Panc1 (cell line): ENCODE measurements around the gene ADAMTS13. TPM values are rescaled to one million over a fixed set of nuclear protein-coding genes. Genes with fewer than 3 reads are reported as not detected.
A peak's percentile ranks its signal among the peaks of the same experiment; 100 is the strongest.

Source experiments
- ATAC-seq: fragments of 200-7000 bp; cut with Tn5 transposase; 2 replicates; pipeline ENCODE4 v1.9.1; 2020; ENCODE audit warnings: mild to moderate bottlenecking, moderate library complexity
- BruUV-seq: library from RNA; stranded (reverse); fragments of 400-500 nt; replicated peaks from 2 replicates; lab custom pipeline; 2021; lab: Mats Ljungman, UMichigan
- CTCF ChIA-PET: fragments of 300-600 bp; sonication (Branson Sonifier 250); formaldehyde crosslinking; loops from one replicate; lab custom pipeline; 2022; ENCODE audit warnings: antibody characterized with exemption; lab: Charles Lee
- POLR2A ChIA-PET: fragments of 300-600 bp; sonication (Branson Sonifier 250); formaldehyde crosslinking; loops from one replicate; lab custom pipeline; 2022; ENCODE audit warnings: antibody characterized with exemption; lab: Charles Lee
- DNase-seq: peaks from one replicate; pipeline ENCODE4 v3.0.0-alpha.2; 2010; ENCODE audit warnings: low read depth, low spot score
- H3K27ac ChIP-seq: 2 replicates; pipeline ENCODE4 v1.5.1; 2011; ENCODE audit warnings: mild to moderate bottlenecking, low read length, inconsistent platforms
- H3K27me3 ChIP-seq: fragments of 200-500 bp; sonication (Bioruptor generic); 2 replicates; pipeline ENCODE4 v1.6.0; 2014; ENCODE audit warnings: low read length, inconsistent platforms; ENCODE audit not compliant: control insufficient read depth, insufficient read depth
- H3K36me3 ChIP-seq: fragments of 200-500 bp; sonication (Bioruptor generic); 2 replicates; pipeline ENCODE4 v1.5.1; 2014; ENCODE audit warnings: inconsistent platforms, mild to moderate bottlenecking, low read length, moderate library complexity; ENCODE audit not compliant: control insufficient read depth, insufficient read depth
- H3K4me1 ChIP-seq: 2 replicates; pipeline ENCODE4 v1.5.1; 2011; ENCODE audit warnings: inconsistent platforms, mild to moderate bottlenecking, low read length, moderate library complexity; ENCODE audit not compliant: control insufficient read depth, insufficient read depth
- H3K4me3 ChIP-seq, 2 experiments: 2 replicates each; pipeline ENCODE4 v1.5.1; 2011 to 2012; ENCODE audit warnings: low read depth in 2 of 2, low read length in 2 of 2, mild to moderate bottlenecking in 2 of 2, inconsistent platforms in 1 of 2, moderate library complexity in 1 of 2
- H3K9me3 ChIP-seq: fragments of 200-500 bp; sonication (Bioruptor generic); 2 replicates; pipeline ENCODE4 v1.5.1; 2014; ENCODE audit warnings: low read depth, mild to moderate bottlenecking, inconsistent platforms, low read length, moderate library complexity; ENCODE audit not compliant: control insufficient read depth, insufficient read depth
- CTCF ChIP-seq: fragments of 450-650 bp; IDR thresholded peaks from 2 replicates; pipeline ENCODE4 v1.5.1; 2017; ENCODE audit warnings: mild to moderate bottlenecking
- POLR2AphosphoS5 ChIP-seq: IDR thresholded peaks from 2 replicates; pipeline ENCODE4 v1.6.1; 2012; ENCODE audit warnings: mild to moderate bottlenecking, low read depth, low read length, moderate library complexity
- REST ChIP-seq, 2 experiments: IDR thresholded peaks; 2 replicates each; pipeline ENCODE4 v1.6.1; 2011 to 2012; ENCODE audit warnings: low read depth in 2 of 2, control low read depth in 1 of 2, low read length in 1 of 2, mild to moderate bottlenecking in 1 of 2, moderate library complexity in 1 of 2; ENCODE audit not compliant: insufficient read depth in 1 of 2
- SIN3A ChIP-seq: IDR thresholded peaks from 2 replicates; pipeline ENCODE4 v1.6.1; 2012; ENCODE audit warnings: low read depth, mild to moderate bottlenecking, low read length, moderate library complexity, borderline replicate concordance; ENCODE audit not compliant: insufficient read depth
- TCF7L2 ChIP-seq: IDR thresholded peaks from 2 replicates; pipeline ENCODE4 v1.6.1; 2011; ENCODE audit warnings: mild to moderate bottlenecking, low read depth, low read length, inconsistent platforms
- in situ Hi-C: cut with HindIII; loops from 2 replicates; pipeline ENCODE4 v1.10.0; 2016; ENCODE audit warnings: low sequenced_read_pairs, low pct_unique_long_range_greater_than_20kb
- intact Hi-C: fragments of 100-400 bp; cut with micrococcal nuclease; formaldehyde crosslinking; loops from one replicate; pipeline ENCODE4 v1.10.0; 2022; ENCODE audit not compliant: unreplicated experiment
- total RNA-seq: library from RNA; stranded (reverse); gene quantifications from one replicate; pipeline ENCODE4 v1.2.1, GENCODE V29; 2021; ENCODE audit not compliant: unreplicated experiment

The ADAMTS13 gene
- total RNA-seq, 1 experiment from 2014 or later = 3.4 TPM

- Histone ChIP-seq H3K27ac (no peak overlapping the region), H3K36me3 (no peaks in the 10 kb centered on the region), H3K4me3 (no peak overlapping the region), H3K4me1 (no peaks in the 10 kb centered on the region), H3K27me3 (no peaks in the 10 kb centered on the region), H3K9me3 (no peaks in the 10 kb centered on the region)
- intact Hi-C loops = no loop called here
- in situ Hi-C loops = no loop called here
- DNase-seq (no peak), ATAC-seq (peak; percentile 23)
- CTCF ChIA-PET = no interaction called here
- BruUV-seq = no TSS peak
- TF ChIP-seq POLR2AphosphoS5 (peak; percentile 63), TCF7L2 (no peak), SIN3A (0 out of 2 replicates have a peak, but pooled peaks have one; percentile 55), REST (IDR thresholded peaks at IDR 0.05; ENCODE audit: insufficient read depth in 1 of 2, low read depth in 2 of 2, low read length in 1 of 2) (no peak), CTCF (no peak)
- POLR2A ChIA-PET = no interaction called here
Measured at GRCh38 chr9:133470427-133470924, 48.3 kb downstream of the ADAMTS13 start.

DNA sequence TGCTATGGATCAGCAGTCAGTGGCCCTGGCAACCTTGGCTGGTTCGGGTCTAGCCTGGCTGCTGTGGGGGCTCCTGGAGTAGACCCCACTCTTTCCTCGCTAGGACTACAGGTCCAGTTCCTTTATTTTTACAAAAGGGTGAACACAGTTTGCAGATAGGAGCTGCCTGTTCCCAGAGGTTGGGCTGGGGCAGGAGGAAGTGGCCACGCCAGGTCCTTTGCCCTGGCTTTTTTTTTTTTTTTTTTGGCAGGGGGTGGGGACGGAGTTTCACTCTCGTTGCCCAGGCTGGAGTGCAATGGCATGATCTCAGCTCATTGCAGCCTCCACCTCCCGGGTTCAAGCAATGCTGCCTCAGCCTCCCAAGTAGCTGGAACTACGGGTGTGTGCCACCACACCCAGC, 48.8 kb downstream of the ADAMTS13 start:
- in situ Hi-C loops (no loop called here), intact Hi-C loops (no loop called here)
- H3K4me3 ChIP-seq = no peak overlapping the region
- no peaks in the 10 kb centered on the region for H3K4me1 ChIP-seq
- BruUV-seq = no TSS peak
- H3K27me3 ChIP-seq = no peaks in the 10 kb centered on the region
- no peak for ATAC-seq
- H3K9me3 ChIP-seq = no peaks in the 10 kb centered on the region
- ChIA-PET POLR2A (no interaction called here), CTCF (no interaction called here)
- no peaks in the 10 kb centered on the region for H3K36me3 ChIP-seq
- no peak for TF ChIP-seq CTCF
- TF ChIP-seq REST (IDR thresholded peaks at IDR 0.05; ENCODE audit: insufficient read depth in 1 of 2, low read depth in 2 of 2, low read length in 1 of 2) = no peak
- TF ChIP-seq SIN3A = no peak
- TF ChIP-seq POLR2AphosphoS5 = no peak
- no peak for TF ChIP-seq TCF7L2
- DNase-seq = no peak
- no peak overlapping the region for H3K27ac ChIP-seq
